Measurements from ENCODE around the gene ACOT2.
"Not testable (repeated sequence)": the region's sequence is repeated elsewhere in the genome, so short reads cannot be mapped to it uniquely, and the experiment has no call there.

- not testable (repeated sequence) for TF ChIP-seq EP300, POLR2A, CTCF (IDR thresholded peaks at IDR 0.05)
Measured at GRCh38 chr14:73577214-73577613, 8.2 kb downstream of the ACOT2 start.
